HepG2 (cell line): ENCODE results near the gene OR11A1. TPM values are rescaled to one million over a fixed set of nuclear protein-coding genes. Genes with fewer than 3 reads are reported as not detected.

Source experiments
- ATAC-seq: fragments of 200-7000 bp; cut with Tn5 transposase; 3 replicates; pipeline ENCODE4 v1.9.1; 2020; ENCODE audit warnings: mild to moderate bottlenecking, moderate library complexity
- BruUV-seq: library from RNA; stranded (reverse); fragments of 400-500 nt; replicated peaks from 2 replicates; lab custom pipeline; 2021; lab: Mats Ljungman, UMichigan
- CTCF ChIA-PET: fragments of 300-600 bp; formaldehyde crosslinking; extraction: SDS; loops from one replicate; lab custom pipeline; 2021; ENCODE audit warnings: low total read pairs, inconsistent platforms, low intra/inter-chr PET ratio; lab: Yijun Ruan, JAX
- POLR2A ChIA-PET: fragments of 350-600 bp; sonication (Branson Sonifier 250); formaldehyde crosslinking; loops from one replicate; lab custom pipeline; 2020; ENCODE audit warnings: antibody characterized with exemption, inconsistent platforms; lab: Yijun Ruan, JAX
- DNase-seq: peaks from one replicate; pipeline ENCODE4 v3.0.0-alpha.2; 2015; ENCODE audit warnings: low spot score
- FAIRE-seq: peaks from 3 replicates; lab custom pipeline; 2011; peaks lifted over from hg19 to GRCh38; lab: Jason Lieb, UNC
- H2AFZ ChIP-seq: one replicate; pipeline ENCODE4 v1.6.1; 2011; ENCODE audit warnings: low read length, inconsistent platforms
- H3K27ac ChIP-seq: fragments of 300-600 bp; 3 replicates; pipeline ENCODE4 v1.8.0; 2011; ENCODE audit warnings: mixed run types, mild to moderate bottlenecking, mixed read lengths, low read length, inconsistent platforms; ENCODE audit not compliant: insufficient read depth; ENCODE audit errors: extremely low read length
- H3K27me3 ChIP-seq, 2 experiments: fragments of 200-600 bp in 1 of 2; 2 replicates in 1 of 2; 3 replicates in 1 of 2; pipeline versions ENCODE4 v1.6.0 to v1.8.0; 2011; ENCODE audit warnings: low read length in 2 of 2, mild to moderate bottlenecking in 2 of 2, moderate library complexity in 2 of 2, inconsistent platforms in 1 of 2; ENCODE audit not compliant: insufficient read depth in 2 of 2, control insufficient read depth in 1 of 2
- H3K36me3 ChIP-seq, 2 experiments: fragments of 200-600 bp in 1 of 2; replicated peaks in 1 of 2; 2 replicates in 1 of 2; 3 replicates in 1 of 2; pipeline versions ENCODE4 v1.5.1 to v1.8.0; 2011; ENCODE audit warnings: low read length in 2 of 2, inconsistent platforms in 1 of 2; ENCODE audit not compliant: insufficient read depth in 2 of 2, control insufficient read depth in 1 of 2
- H3K4me1 ChIP-seq: 2 replicates; pipeline ENCODE4 v1.5.1; 2012; ENCODE audit warnings: low read length, inconsistent platforms; ENCODE audit not compliant: insufficient read depth
- H3K4me2 ChIP-seq: 2 replicates; pipeline ENCODE4 v1.6.0; 2011; ENCODE audit warnings: low read depth, low read length, inconsistent platforms
- H3K4me3 ChIP-seq, 3 experiments: fragments of 200-600 bp in 1 of 3; sonication (generic), shearing (Covaris generic) in 1 of 3; replicated peaks in 1 of 3; 2 replicates each; pipeline ENCODE4 v1.5.1; 2011 to 2016; ENCODE audit warnings: low read length in 3 of 3, inconsistent platforms in 2 of 3, low read depth in 2 of 3, mild to moderate bottlenecking in 2 of 3, control low read depth in 1 of 3, mixed read lengths in 1 of 3; ENCODE audit not compliant: insufficient read depth in 1 of 3
- H3K79me2 ChIP-seq: one replicate; pipeline ENCODE4 v1.6.1; 2011; ENCODE audit warnings: low read length, inconsistent platforms; ENCODE audit not compliant: insufficient read depth
- H3K9ac ChIP-seq: 2 replicates; pipeline ENCODE4 v1.6.0; 2011; ENCODE audit warnings: mild to moderate bottlenecking, low read depth, low read length, inconsistent platforms; ENCODE audit not compliant: insufficient read depth
- H3K9me3 ChIP-seq: 2 replicates; pipeline ENCODE4 v1.5.1; 2012; ENCODE audit warnings: mild to moderate bottlenecking, low read length
- H4K20me1 ChIP-seq: 2 replicates; pipeline ENCODE4 v1.6.0; 2011; ENCODE audit warnings: inconsistent platforms, mild to moderate bottlenecking, low read length, moderate library complexity; ENCODE audit not compliant: insufficient read depth
- CSRNP1 ChIP-seq: sonication (generic); formaldehyde crosslinking; IDR thresholded peaks from 2 replicates; pipeline ENCODE4 v1.8.1; 2023; ENCODE audit warnings: mild to moderate bottlenecking, missing genetic modification reagents
- ESRRA ChIP-seq: sonication (generic); formaldehyde crosslinking; IDR thresholded peaks from 2 replicates; pipeline ENCODE4 v1.5.1; 2020; ENCODE audit warnings: mild to moderate bottlenecking, low read depth, missing genetic modification reagents
- MAFF ChIP-seq: IDR thresholded peaks from 2 replicates; pipeline ENCODE4 v1.6.1; 2011; ENCODE audit warnings: low read depth, low read length, improper control_type of control experiment
- MAFG ChIP-seq: sonication (generic); formaldehyde crosslinking; IDR thresholded peaks from 2 replicates; pipeline ENCODE4 v1.5.1; 2020; ENCODE audit warnings: mild to moderate bottlenecking, missing genetic modification reagents
- MTERF4 ChIP-seq: sonication (generic); formaldehyde crosslinking; IDR thresholded peaks from 2 replicates; pipeline ENCODE4 v1.8.0; 2023; ENCODE audit warnings: mild to moderate bottlenecking, missing genetic modification reagents
- NR1H2 ChIP-seq: sonication (generic); formaldehyde crosslinking; IDR thresholded peaks from 2 replicates; pipeline ENCODE4 v1.8.1; 2022; ENCODE audit warnings: low read depth, missing genetic modification reagents, borderline replicate concordance
- SKI ChIP-seq: fragments of 450-650 bp; IDR thresholded peaks from one replicate; pipeline ENCODE4 v1.6.1; 2018; ENCODE audit warnings: mild to moderate bottlenecking; ENCODE audit not compliant: partially characterized antibody
- SOX5 ChIP-seq: IDR thresholded peaks from 2 replicates; pipeline ENCODE4 v1.6.1; 2016; ENCODE audit warnings: borderline replicate concordance
- YEATS4 ChIP-seq: sonication (generic); formaldehyde crosslinking; IDR thresholded peaks from 2 replicates; pipeline ENCODE4 v1.4.0; 2020; ENCODE audit warnings: missing genetic modification reagents, borderline replicate concordance
- ZNF558 ChIP-seq: sonication (generic); formaldehyde crosslinking; IDR thresholded peaks from 2 replicates; pipeline ENCODE4 v1.9.0; 2022; ENCODE audit warnings: mild to moderate bottlenecking, missing genetic modification reagents, borderline replicate concordance
- WGBS: methylation state at CpG from one replicate; pipeline ENCODE4 v1.1.6; 2017; ENCODE audit warnings: low lambda C conversion rate; 5-methylcytosine and 5-hydroxymethylcytosine counted together
- in situ Hi-C: cut with HindIII; loops from 2 replicates; pipeline ENCODE4 v1.10.0; 2017; ENCODE audit warnings: low pct_unique_long_range_greater_than_20kb; ENCODE audit not compliant: extremely low pct_ligation_motif_present
- intact Hi-C: fragments of 100-400 bp; cut with micrococcal nuclease; formaldehyde crosslinking; loops from one replicate; pipeline ENCODE4 v1.10.0; 2022; ENCODE audit not compliant: unreplicated experiment
- polyA plus RNA-seq, 8 experiments: library from polyadenylated mRNA; depleted of rRNA in 3 of 8; stranded (reverse) in 7 of 8; unstranded in 1 of 8; fragments of >200 nt; fragmentation: Illumina TruSeq in 4 of 8; extraction: Trizol in 4 of 8; gene quantifications; 2 replicates each; pipeline versions ENCODE4 v1.2.1 to v1.2.3, GENCODE V29; 2011 to 2016; ENCODE audit warnings: low read depth in 4 of 8, missing spikeins in 1 of 8, mixed read lengths in 1 of 8; ENCODE audit not compliant: insufficient read depth in 1 of 8
- total RNA-seq, 5 experiments: library from RNA; depleted of rRNA; stranded (reverse); fragments of >200 nt; fragmentation: Illumina TruSeq; extraction: Trizol; gene quantifications; 2 replicates each; pipeline ENCODE4 v1.2.3, GENCODE V29; 2016; ENCODE audit warnings: low read depth in 1 of 5
- TF ChIP-seq, protein P1 (sequence below): sonication (generic); formaldehyde crosslinking; conservative IDR thresholded peaks from 2 replicates; pipeline ENCODE4 v1.8.0; 2022; ENCODE audit warnings: mild to moderate bottlenecking, moderate library complexity, missing genetic modification reagents
- TF ChIP-seq, protein P2 (sequence below): sonication (generic); formaldehyde crosslinking; IDR thresholded peaks from 2 replicates; pipeline ENCODE4 v1.4.0; 2020; ENCODE audit warnings: missing genetic modification reagents
- TF ChIP-seq, protein P3 (sequence below): sonication (generic); formaldehyde crosslinking; IDR thresholded peaks from 2 replicates; pipeline ENCODE4 v1.4.0; 2020; ENCODE audit warnings: missing genetic modification reagents, borderline replicate concordance

The OR11A1 gene
- total and polyA plus RNA-seq, 2 of the 13 experiments (the other 11 are each of a cell fraction or from before 2014, with no cell fraction given): not detected

- no peak overlapping the region for H2AFZ ChIP-seq
- H3K27me3 ChIP-seq: peaks cover 0 to 17% of the 10 kb centered on the region in 2 experiments; a peak in 2 of 5 replicates
- BruUV-seq: no TSS peak
- H3K79me2 ChIP-seq: no peaks in the 10 kb centered on the region
- no peak for FAIRE-seq
- H3K4me2 ChIP-seq: no peak overlapping the region
- 13% methylated on average over 11 of the region's 11 CpGs for WGBS
- no peak overlapping the region for H3K9ac ChIP-seq
- no peak overlapping the region for H3K27ac ChIP-seq
- DNase-seq: no peak
- H3K4me1 ChIP-seq: 0 out of 2 replicates have a peak, but pooled peaks cover 4% of the 10 kb centered on the region
- no peaks in the 10 kb centered on the region for H3K36me3 ChIP-seq
- ChIA-PET CTCF (no interaction called here), POLR2A (no interaction called here)
- intact Hi-C loops (no loop called here), in situ Hi-C loops (no loop called here)
- ATAC-seq: no peak
- no peaks in the 10 kb centered on the region for H4K20me1 ChIP-seq
- no peaks in the 10 kb centered on the region for H3K9me3 ChIP-seq
- H3K4me3 ChIP-seq: no peak overlapping the region
- no peak for TF ChIP-seq SOX5 (CRISPR knock-in tag)
- TF ChIP-seq ZNF558 (CRISPR knock-in tag): no peak
- TF ChIP-seq, protein P1, sequence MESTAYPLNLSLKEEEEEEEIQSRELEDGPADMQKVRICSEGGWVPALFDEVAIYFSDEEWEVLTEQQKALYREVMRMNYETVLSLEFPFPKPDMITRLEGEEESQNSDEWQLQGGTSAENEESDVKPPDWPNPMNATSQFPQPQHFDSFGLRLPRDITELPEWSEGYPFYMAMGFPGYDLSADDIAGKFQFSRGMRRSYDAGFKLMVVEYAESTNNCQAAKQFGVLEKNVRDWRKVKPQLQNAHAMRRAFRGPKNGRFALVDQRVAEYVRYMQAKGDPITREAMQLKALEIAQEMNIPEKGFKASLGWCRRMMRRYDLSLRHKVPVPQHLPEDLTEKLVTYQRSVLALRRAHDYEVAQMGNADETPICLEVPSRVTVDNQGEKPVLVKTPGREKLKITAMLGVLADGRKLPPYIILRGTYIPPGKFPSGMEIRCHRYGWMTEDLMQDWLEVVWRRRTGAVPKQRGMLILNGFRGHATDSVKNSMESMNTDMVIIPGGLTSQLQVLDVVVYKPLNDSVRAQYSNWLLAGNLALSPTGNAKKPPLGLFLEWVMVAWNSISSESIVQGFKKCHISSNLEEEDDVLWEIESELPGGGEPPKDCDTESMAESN (CRISPR knock-in tag): no peak
- no peak for TF ChIP-seq MAFG (CRISPR knock-in tag)
- TF ChIP-seq ESRRA (CRISPR knock-in tag): no peak
- TF ChIP-seq MAFF: no peak
- TF ChIP-seq YEATS4: no peak
- TF ChIP-seq MTERF4: no peak
- no peak for TF ChIP-seq SKI
- TF ChIP-seq, protein P2, sequence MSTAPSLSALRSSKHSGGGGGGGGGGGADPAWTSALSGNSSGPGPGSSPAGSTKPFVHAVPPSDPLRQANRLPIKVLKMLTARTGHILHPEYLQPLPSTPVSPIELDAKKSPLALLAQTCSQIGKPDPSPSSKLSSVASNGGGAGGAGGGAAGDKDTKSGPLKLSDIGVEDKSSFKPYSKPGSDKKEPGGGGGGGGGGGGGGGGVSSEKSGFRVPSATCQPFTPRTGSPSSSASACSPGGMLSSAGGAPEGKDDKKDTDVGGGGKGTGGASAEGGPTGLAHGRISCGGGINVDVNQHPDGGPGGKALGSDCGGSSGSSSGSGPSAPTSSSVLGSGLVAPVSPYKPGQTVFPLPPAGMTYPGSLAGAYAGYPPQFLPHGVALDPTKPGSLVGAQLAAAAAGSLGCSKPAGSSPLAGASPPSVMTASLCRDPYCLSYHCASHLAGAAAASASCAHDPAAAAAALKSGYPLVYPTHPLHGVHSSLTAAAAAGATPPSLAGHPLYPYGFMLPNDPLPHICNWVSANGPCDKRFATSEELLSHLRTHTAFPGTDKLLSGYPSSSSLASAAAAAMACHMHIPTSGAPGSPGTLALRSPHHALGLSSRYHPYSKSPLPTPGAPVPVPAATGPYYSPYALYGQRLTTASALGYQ: no peak
- TF ChIP-seq, protein P3, sequence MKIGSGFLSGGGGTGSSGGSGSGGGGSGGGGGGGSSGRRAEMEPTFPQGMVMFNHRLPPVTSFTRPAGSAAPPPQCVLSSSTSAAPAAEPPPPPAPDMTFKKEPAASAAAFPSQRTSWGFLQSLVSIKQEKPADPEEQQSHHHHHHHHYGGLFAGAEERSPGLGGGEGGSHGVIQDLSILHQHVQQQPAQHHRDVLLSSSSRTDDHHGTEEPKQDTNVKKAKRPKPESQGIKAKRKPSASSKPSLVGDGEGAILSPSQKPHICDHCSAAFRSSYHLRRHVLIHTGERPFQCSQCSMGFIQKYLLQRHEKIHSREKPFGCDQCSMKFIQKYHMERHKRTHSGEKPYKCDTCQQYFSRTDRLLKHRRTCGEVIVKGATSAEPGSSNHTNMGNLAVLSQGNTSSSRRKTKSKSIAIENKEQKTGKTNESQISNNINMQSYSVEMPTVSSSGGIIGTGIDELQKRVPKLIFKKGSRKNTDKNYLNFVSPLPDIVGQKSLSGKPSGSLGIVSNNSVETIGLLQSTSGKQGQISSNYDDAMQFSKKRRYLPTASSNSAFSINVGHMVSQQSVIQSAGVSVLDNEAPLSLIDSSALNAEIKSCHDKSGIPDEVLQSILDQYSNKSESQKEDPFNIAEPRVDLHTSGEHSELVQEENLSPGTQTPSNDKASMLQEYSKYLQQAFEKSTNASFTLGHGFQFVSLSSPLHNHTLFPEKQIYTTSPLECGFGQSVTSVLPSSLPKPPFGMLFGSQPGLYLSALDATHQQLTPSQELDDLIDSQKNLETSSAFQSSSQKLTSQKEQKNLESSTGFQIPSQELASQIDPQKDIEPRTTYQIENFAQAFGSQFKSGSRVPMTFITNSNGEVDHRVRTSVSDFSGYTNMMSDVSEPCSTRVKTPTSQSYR (CRISPR knock-in tag): no peak
- TF ChIP-seq CSRNP1: no peak
- TF ChIP-seq NR1H2 (CRISPR knock-in tag): no peak
These were observed 49.7 kb upstream of the OR11A1 start for GRCh38 chr6:29506446-29507067.
